ENCODE measurements around the gene ZNF316.

ZNF316 gene

DNA sequence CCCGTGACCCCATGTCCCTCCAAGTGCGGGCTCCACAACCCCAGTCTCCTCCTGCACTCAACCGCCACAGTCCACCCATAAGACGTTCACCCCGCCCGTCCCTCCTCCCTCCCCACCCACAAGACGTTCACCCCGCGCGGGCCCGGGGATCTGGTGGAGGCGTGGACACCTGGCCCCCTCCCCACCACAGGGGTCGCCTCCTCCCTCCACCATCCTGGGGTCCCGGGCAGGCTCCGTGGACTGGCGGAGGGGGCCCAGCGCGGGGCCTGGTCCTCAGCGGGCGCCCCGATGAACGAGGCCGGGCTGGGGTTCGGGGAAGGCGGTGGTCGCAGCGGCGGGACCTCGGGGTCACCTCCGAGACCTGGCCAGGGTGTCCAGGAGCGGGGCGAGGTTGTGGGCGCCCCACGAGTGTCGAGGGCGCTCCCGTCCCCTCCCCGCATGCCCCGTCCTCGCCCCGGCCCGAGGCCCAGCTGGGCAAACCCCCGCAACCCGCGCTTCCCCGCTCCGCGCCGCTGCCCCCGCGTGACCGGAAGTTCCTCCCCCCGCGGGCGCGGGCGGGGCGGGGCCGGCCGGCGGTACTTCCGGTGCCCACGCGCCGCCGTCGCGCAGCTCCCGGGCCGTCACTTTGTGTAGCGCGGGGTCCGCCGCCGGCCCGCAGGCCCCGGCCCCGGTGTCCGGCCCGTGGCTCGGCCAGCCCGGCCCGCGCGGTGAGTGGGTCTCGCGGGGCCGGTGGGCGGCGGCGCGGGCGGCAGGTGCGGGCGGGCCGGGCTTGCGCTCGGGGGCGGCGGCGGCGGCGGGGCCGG, at the start of gene ZNF316:
Gene ZNF316, plus strand, starts transcription at position 578 of the 803 bp plus-strand sequence. CDS start 5,092 bp downstream, outside the sequence.
- DNase-seq = peak; percentile 62

DNA sequence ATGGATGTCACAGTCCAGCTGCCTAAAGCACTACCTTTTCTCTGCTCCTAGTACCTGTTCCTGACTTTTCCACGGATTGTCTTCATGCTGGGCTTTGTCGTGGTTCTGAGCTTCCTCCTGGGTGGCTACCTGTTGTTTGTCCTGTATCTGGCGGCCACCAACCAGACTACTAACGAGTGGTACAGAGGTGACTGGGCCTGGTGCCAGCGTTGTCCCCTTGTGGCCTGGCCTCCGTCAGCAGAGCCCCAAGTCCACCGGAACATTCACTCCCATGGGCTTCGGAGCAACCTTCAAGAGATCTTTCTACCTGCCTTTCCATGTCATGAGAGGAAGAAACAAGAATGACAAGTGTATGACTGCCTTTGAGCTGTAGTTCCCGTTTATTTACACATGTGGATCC, 48.6 kb upstream of the ZNF316 start:
- DNase-seq = no peak

DNA sequence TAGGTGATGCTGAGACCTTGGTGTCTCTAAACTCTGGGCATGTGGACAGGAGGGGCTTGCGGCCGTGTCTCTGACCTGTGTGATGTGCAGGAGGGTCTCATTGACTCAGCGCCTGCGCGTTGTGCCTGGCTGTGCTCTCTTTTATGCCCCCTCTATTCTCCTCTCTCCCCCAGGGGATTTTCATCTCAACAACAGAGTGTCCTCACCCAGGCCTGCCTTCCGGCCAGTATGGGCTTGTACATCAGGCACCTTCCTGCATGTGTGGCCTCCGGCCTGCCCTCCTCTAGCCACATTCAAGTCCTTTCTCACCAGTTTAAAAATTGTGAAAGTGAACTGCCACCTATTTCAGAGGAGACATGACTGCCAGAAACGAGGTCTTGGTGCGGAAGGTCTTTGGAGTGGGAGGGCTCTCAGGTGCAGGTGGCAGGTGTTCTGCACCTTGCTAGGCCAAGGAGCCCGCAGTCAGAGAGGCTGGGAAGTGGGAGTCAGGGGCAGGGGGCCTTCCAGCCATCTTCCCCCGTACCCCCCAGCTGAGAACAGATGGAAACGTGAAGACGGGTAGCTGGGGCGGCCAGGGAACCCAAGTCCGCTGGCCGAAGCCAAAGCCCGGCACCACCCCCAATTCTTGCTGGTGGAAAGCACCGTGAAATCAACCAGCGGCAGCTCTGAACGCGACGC, 47.8 kb upstream of the ZNF316 start:
- no peak for DNase-seq

DNA sequence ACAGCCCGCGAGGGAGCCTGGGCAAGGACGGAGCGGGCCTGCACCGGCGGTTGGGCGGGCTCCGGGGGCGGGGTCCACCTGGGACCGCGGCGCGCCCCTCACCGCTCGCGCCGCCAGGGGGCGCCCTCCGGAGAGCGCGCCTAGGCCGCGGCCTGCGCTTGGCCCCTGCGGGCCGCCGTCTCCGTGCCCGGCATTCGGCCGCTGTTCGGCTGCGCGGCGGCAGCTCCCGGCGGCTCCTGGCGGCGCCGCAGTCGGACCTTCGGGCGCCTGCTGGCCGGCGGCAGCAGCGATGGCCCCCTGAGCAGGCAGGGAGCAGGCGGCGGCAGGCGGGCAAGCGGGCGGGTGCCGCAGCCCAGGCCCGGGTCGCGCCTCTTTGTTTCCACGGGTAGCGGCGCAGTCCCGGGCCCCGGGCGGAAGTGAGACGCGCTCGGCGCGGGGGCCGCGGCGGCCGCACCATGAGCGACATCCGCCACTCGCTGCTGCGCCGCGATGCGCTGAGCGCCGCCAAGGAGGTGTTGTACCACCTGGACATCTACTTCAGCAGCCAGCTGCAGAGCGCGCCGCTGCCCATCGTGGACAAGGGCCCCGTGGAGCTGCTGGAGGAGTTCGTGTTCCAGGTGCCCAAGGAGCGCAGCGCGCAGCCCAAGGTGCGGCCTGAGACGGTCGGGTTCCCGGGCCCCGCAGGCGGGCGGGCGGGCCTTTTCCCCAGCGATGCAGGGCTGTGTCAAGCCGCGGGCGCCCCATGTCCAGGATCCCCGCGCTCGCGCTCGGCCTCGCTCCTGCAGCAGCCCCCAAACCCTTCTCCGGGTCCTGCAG, 47.1 kb upstream of the ZNF316 start, which contains the start of gene INTS15:
Gene INTS15, plus strand, starts transcription at position 193 of the 816 bp plus-strand sequence. Its CDS starts 263 bp downstream, at position 456.
- DNase-seq = peak; percentile 85

DNA sequence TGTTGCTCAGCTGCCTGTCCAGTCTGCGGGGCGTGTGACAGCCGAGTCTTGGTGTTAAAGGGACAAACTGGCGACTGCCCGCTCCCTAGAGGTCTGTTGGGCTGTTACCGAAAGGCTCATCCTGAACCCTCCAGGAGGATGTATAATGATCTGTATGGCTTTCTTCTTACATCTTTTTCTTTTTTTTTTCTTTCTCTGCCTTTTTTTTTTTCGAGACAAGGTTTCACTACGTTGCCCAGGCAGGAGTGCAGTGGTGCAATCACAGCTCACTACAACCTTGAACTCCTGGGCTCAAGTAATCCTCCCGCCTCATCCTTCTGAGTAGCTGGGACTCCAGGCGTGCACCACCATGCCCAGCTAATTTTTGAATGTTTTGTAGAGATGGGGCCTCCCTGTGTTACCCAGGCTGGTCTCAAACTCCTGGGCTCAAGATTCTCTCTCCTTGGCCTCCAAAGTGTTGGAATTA, 46.4 kb upstream of the ZNF316 start:
- no peak for DNase-seq

DNA sequence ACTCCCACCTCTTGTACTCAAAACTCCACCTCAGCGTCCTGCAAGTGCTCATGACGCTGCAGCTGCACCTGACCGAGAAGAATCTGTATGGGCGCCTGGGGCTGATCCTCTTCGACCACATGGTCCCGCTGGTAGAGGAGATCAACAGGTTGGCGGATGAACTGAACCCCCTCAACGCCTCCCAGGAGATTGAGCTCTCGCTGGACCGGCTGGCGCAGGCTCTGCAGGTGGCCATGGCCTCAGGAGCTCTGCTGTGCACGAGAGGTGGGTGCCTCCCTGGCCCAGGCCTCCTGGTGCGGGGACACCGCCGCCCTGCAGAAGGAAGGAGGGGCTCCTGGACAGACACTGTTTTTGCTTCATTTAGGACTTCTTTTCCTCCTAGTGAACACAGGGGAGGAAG, 37.0 kb upstream of the ZNF316 start:
- no peak for DNase-seq

DNA sequence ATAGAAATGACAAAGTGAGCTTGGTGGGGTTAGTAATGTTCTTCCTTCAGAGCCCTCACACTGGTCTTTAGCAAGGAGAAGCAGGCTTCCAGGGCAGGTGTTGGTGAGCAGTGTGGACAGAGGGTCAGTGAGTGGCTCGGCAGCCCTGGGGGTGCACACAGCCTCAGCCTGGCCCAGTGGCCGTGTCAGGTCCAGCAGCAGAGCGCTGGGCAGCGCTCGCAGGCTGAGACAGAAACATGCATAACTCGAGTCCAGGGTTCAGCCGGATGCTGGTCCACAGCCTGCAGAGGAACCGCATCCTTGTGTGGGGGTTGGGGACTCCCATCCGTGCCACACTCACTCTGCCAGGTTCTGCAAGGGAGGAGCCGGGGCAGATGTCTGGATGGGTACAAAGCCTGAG, 32.7 kb upstream of the ZNF316 start:
- no peak for DNase-seq

DNA sequence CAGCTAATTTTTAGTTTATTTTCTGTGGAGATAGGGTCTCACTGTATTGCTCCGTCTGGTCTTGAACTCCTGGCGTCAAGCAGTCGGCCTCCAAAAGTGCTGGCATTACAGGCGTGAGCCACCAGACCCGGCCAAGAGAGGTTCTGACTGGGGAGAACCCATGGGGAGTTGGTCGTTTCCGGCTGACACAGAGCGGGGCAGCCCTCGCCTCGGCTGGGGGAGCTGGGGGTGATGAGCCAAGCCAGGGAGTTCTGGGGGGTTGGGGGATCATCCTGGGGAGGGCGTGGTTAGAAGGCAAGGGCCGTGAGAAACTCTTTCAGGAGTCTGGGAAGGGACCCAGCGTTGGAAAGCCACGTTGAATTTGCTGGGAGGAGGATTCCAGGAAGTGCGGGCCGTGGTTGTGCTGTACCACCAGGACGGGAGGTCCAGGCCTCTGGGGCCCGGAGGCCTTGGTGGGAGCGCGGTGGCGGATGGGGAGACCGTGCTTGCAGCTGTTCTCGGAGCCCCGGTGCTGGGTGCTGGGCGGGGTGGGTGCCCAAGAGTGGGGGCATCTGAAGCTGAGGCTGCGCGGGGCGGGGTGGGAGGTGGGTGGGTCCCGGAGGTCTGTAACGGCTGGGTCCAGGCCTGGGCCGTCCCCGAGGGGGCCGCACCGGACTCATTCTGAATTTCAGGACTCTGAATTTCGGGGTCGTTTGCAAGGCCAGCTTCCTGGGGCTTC, 30.1 kb upstream of the ZNF316 start:
- DNase-seq = no peak

DNA sequence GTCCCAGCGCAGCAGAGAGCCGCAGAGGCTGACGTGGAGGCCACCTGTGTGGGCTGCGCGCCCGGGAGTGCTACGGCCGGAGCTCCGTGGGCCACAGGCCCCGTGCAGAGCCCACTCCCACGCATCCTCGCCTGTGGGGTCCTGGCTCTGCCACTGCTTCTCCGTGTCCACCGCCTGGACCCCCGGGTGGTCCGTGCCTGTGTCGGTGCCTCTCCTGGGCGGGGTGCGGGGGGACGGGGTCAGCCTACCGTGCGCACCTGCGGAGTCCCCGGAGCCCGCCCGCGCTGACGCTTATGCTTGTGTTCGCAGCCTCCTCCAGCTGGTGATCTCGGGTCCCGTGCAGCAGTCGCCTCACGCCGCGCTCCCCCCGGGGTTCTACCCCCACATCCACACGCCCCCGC, 29.5 kb upstream of the ZNF316 start:
- no peak for DNase-seq

DNA sequence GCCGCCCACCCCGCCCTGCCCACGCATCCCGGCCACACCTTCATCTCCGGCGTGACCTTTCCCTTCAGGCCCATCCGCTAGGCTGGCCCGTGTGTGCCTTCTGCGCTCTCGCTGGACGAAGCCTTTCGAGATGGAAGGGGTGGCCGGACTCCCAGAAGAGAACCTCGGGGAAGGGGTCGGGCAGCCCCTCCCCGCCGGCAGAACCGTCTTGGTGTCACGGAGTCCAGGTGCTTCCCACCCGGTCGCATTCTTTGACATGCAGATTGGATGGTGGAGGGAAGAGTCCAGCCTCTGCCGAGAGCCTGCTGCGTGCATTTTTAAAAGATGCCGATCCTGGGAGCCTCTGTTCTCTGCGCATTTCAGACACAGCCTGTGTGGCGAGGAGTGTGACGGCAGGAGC, 29.0 kb upstream of the ZNF316 start:
- DNase-seq = no peak

DNA sequence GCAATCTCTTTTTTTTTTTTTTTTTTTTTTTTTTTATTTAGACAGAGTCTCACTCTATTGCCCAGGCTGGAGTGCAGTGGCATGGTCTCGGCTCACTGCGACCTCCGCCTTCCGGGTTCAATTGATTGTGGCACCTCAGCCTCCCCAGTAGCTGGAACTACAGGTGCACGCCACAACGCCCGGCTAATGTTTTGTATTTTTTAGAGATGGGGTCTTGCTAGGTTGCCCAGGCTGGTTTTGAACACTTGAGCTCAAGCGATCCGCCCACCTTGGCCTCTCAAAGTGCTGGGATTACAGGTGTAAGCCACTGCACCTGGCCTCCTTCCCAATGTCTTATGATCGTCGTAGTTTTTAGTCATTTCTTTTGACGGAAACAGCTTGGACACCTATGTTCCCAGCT, 28.3 kb upstream of the ZNF316 start:
- DNase-seq = no peak

DNA sequence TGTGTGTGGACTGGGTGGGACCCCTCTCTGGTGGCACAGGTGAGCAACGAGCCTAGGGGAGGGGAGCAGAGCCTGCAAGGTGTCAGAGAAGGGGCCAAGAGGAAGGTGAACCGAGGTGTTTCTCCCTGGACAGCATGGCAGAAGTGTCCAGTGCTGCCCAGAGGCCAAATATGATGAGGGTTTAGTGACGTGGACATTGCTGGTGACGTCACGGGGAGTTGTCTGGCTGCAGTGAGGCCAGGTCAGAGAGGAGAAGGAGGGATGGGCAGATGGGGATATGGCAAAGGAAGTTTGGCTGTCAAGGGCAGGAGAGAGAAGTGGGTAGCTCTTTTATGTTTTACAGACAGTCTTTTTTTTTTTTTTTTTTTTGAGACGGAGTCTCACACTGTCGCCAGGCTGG, 24.3 kb upstream of the ZNF316 start:
- no peak for DNase-seq

DNA sequence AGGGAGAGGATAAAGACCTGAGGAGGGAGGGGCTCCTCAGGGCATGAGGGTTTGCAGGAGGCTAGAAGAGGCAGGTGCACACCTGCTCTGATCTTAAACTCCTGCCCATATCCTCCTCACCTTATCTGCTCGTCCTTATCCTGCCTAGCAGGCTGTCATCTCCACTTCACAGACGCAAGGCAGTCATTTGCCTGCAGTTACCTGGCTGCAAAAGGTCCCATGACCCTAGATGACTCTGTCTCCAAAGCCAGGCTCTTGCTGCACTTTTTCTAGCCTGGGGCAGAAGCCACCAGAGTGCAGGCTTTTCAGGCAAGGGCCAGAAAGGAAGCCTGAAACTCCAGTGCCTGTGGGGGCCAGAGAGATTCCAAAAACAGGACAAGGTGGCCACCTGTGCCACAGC, 23.4 kb upstream of the ZNF316 start:
- DNase-seq = no peak

DNA sequence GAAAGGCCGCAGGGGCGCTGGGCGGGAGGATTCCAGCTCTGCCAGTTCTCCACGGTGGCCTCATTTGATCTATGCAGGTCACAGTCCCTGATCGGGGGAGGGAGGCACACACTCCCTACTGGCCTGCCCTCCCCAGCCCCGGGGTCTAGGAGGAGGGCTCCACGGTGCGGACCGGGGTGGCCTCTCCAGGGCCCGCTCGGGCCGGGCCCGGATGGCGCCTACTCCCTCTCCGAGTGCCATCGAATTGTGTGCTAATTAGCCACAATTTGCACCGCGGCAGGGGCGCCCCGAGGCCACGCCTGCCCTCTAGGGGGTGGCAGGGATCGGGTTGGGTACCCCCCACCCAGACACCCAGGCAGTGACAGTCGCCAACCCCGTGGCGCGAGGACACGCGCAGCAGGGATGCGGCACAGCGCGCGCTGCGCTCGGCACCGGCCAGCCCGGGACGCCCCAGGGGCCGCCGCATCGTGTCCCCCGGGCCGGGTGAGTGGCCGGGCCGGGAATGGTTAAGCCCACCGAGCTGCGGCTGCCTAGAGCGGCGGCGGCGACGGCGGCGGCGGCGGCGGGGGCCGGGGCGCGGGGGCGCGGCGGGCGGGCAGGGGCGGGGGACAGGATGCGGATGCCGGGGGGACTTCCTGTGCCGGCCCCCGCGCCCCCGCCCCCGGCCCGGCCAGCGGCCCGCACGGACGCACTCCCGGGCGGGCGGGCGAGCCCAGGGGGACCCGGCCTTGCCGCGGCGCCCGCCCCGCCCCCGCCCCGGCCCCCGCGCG, 22.0 kb upstream of the ZNF316 start, which contains the start of gene ZNF853:
Gene ZNF853, plus strand, starts transcription at position 658 of the 770 bp plus-strand sequence. CDS start 565 bp downstream, outside the sequence.
- no peak for DNase-seq

DNA sequence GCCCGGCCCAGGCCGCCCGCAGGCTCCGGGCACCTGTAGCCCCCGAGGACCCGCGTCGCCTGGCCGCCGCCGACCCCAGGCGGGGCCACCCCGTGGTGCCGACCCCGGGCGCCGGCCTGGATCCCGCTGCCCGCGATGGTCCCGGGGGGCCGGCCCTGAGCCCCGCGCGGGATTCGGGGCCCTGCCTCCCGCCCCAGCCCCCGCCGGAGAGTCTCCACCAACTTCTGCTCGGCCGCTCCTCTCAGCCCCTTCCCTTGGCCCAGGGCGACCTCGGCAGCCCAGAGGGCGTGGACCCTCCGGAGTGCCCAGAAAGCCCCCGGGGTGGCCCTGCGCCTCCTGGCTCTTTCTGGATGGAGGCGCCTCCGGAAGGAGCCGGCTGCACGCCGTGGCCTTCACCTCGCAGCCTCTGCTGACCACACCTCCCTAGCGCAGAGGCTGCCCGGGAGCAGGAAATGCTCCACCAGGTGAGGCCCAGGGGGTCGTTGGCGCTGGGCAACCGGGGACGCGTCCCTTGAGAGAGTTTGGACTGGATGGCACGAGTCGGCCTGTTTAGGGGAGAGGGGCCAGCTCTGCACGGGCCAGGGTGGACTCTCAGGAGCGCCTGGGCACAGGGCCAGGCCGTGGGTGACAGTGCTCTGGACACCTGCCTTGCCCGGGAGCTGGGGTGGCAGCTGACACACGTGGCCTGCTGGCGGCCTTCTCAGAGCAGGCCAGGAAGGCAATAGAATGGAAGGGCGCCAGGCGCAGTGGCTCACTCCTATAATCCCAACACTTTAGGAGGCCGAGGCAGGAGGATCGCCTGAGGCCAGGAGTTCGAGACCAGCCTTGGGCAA, 21.2 kb upstream of the ZNF316 start:
- no peak for DNase-seq

DNA sequence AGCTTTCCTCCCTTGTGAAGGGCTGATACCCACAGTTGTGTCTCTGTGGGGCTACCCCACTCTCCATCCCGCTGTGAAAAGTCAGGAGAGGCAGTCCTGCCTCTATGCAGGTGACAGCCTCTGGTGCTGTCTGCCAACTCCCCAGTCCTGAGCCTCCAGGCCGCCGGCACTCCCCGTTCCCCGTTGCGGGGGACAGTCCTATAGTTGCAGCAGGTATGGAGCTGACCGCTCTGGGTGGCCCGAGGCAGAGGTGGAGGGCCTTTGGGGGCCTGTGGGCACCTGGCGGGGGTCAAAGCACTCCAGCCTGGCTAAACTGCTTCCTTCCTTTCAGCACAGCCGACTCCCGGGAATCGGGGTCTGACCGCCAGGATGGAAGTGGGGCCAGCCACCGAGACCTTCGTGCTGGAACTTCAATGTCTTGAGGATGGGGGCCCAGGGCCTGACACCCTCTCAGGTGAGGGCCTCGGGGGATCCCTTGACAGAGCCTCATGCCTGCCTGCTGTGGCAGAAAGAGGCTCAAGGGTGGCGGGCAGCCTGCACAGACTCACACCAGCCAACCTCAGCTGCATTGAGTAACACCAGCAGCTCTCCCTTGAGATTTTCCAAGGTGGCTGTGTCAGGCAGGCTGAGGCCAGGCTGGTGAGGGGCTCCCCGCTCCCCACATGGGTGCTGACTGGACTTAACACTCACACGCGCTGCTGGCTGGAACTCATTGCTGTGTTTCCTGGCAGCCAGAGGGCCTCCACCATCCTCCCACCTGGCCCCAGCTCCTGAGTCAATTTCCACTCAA, 20.1 kb upstream of the ZNF316 start:
- DNase-seq = no peak

DNA sequence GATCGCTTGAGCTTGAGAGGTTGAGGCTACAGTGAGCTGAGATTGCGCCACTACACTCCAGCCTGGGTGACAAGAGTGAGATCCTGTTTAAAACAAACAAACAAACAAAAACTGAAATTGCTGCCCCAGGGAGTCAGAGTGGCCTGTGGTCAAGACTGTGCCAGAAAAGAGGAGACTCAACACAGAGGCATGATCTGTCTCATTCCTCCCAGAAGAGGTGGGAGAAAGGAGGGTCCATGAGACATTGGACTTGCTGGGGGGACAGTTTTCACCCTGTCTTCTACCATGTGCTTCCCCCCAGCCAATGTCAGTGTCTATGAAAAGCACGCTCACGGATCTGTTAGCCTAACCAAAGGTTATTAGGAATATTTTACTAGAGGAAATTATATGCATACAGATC, 18.5 kb upstream of the ZNF316 start:
- no peak for DNase-seq

DNA sequence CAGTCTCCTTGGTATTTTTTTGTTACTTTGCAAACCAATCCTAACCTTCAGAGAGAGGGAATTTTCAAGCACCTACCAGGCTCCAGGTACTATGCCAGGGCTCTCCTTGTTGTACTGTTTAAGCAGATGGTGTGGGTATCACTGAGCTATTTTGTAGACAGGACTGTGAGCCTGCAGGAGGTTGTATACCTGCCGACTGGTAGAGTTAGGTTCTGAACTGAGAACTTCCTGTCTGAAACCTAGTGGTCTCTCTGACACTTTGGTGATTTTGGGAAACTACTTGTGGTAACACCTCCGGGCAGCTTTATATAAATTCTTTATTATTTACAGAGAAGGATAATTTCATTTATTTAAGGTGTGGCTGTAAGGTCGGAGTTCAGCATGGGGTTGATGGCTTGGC, 17.2 kb upstream of the ZNF316 start:
- DNase-seq = no peak

DNA sequence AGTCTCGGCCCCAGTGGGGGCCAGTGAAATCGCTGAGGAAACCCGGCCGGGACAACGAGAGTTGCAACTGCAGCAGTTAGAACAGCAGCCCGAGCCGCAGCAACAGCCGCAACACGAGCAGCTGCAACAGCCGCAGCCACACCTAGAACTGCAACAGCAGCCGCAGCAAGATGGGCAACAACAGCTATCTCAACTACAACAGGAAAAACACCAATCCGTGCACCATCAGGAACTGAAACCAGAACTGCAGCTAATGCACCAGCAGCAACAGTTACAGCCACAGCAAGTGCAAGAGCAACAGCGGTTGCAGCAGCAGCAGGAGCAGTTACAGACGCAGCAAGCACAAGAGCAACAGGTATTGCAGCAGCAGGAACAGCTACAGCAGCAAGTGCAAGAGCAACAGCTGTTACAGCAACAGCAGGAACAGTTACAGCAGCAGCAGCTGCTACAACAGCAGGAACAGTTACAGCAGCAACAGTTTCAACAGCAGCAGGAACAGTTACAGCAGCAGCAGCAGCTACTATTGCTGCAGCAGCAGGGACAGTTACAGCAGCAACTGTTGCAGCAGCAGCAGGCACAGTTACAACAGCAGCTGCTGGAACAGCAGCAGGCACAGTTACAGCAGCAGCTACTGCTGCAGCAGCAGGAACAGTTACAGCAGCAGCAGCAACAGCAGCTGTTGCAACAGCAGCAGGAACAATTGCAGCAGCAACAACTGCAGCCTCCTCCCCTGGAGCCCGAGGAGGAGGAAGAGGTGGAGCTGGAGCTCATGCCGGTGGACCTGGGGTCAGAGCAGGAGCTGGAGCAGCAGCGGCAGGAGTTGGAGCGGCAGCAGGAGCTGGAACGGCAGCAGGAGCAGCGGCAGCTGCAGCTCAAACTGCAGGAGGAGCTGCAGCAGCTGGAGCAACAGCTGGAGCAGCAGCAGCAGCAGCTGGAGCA, 15.7 kb upstream of the ZNF316 start:
- no peak for DNase-seq
